IMR-90 (cell line): ENCODE data around the gene DOHH. TPM values are rescaled to one million over a fixed set of nuclear protein-coding genes. Genes with fewer than 3 reads are reported as not detected.
A peak's percentile ranks its signal among the peaks of the same experiment; 100 is the strongest.

Experiments used
- ATAC-seq: fragments of 200-7000 bp; cut with Tn5 transposase; 2 replicates; pipeline ENCODE4 v1.9.1; 2020; ENCODE audit warnings: low read depth, mild to moderate bottlenecking, moderate library complexity
- BruUV-seq: library from RNA; stranded (reverse); fragments of 400-500 nt; replicated peaks from 2 replicates; lab custom pipeline; 2021; lab: Mats Ljungman, UMichigan
- CTCF ChIA-PET: fragments of 300-600 bp; formaldehyde crosslinking; extraction: SDS; loops from one replicate; lab custom pipeline; 2021; ENCODE audit warnings: antibody characterized with exemption; lab: Yijun Ruan, JAX
- POLR2A ChIA-PET: fragments of 300-600 bp; sonication (Branson Sonifier 250); formaldehyde crosslinking; loops from one replicate; lab custom pipeline; 2022; ENCODE audit warnings: antibody characterized with exemption; ENCODE audit not compliant: unreplicated experiment; lab: Charles Lee
- DNase-seq: peaks from one replicate; pipeline ENCODE4 v3.0.0; 2013
- H2AFZ ChIP-seq: replicated peaks from 2 replicates; pipeline ENCODE3; 2013; ENCODE audit warnings: low read length, mild to moderate bottlenecking; ENCODE audit not compliant: poor library complexity
- H2AK5ac ChIP-seq: 2 replicates; pipeline ENCODE4 v1.6.1; 2013; ENCODE audit warnings: low read depth, low read length, inconsistent platforms
- H2AK9ac ChIP-seq: replicated peaks from 2 replicates; pipeline ENCODE3; 2013; ENCODE audit warnings: mild to moderate bottlenecking, low read depth, low read length, moderate library complexity; ENCODE audit not compliant: poor library complexity
- H2BK120ac ChIP-seq: 2 replicates; pipeline ENCODE4 v1.6.1; 2013; ENCODE audit warnings: low read depth, low read length, inconsistent platforms
- H2BK15ac ChIP-seq: 3 replicates; pipeline ENCODE4 v1.6.1; 2013; ENCODE audit warnings: low read depth, low read length, inconsistent platforms
- H2BK20ac ChIP-seq: 2 replicates; pipeline ENCODE4 v1.6.1; 2013; ENCODE audit warnings: low read depth, mild to moderate bottlenecking, inconsistent platforms, low read length, moderate library complexity
- H2BK5ac ChIP-seq: 2 replicates; pipeline ENCODE4 v1.6.1; 2013; ENCODE audit warnings: mild to moderate bottlenecking, low read depth, low read length, inconsistent platforms; ENCODE audit not compliant: poor library complexity, severe bottlenecking
- H3K14ac ChIP-seq: replicated peaks from 2 replicates; pipeline ENCODE4 v1.6.1; 2013; ENCODE audit warnings: low read depth, low read length, inconsistent platforms
- H3K18ac ChIP-seq: 2 replicates; pipeline ENCODE4 v1.6.1; 2013; ENCODE audit warnings: low read depth, low read length, control low read depth
- H3K23ac ChIP-seq: 2 replicates; pipeline ENCODE4 v1.6.1; 2013; ENCODE audit warnings: low read depth, low read length, inconsistent platforms
- H3K27ac ChIP-seq: 2 replicates; pipeline ENCODE4 v1.5.1; 2013; ENCODE audit warnings: mild to moderate bottlenecking, control low read depth, low read length; ENCODE audit not compliant: insufficient read depth
- H3K27me3 ChIP-seq: 2 replicates; pipeline ENCODE4 v1.6.1; 2013; ENCODE audit warnings: low read length; ENCODE audit not compliant: control insufficient read depth, insufficient read depth
- H3K36me3 ChIP-seq: 2 replicates; pipeline ENCODE4 v1.6.1; 2013; ENCODE audit warnings: low read length, mixed read lengths; ENCODE audit not compliant: control insufficient read depth, insufficient read depth
- H3K4ac ChIP-seq: 2 replicates; pipeline ENCODE4 v1.6.1; 2013; ENCODE audit warnings: low read depth, low read length, inconsistent platforms
- H3K4me1 ChIP-seq: 2 replicates; pipeline ENCODE4 v1.6.1; 2013; ENCODE audit warnings: low read length, mixed read lengths; ENCODE audit not compliant: control insufficient read depth, insufficient read depth
- H3K4me2 ChIP-seq: 2 replicates; pipeline ENCODE4 v1.6.1; 2013; ENCODE audit warnings: low read depth, mild to moderate bottlenecking, control low read depth, low read length, moderate library complexity
- H3K4me3 ChIP-seq: 2 replicates; pipeline ENCODE4 v1.5.1; 2013; ENCODE audit warnings: low read depth, mild to moderate bottlenecking, control low read depth, low read length, moderate library complexity; ENCODE audit not compliant: insufficient read depth
- H3K56ac ChIP-seq: 2 replicates; pipeline ENCODE4 v1.6.1; 2013; ENCODE audit warnings: low read length, inconsistent platforms; ENCODE audit not compliant: insufficient read depth; ENCODE audit errors: extremely low read depth
- H3K79me1 ChIP-seq, 2 experiments: 2 replicates each; pipeline ENCODE4 v1.6.1; 2013; ENCODE audit warnings: low read length in 2 of 2, inconsistent platforms in 1 of 2, low read depth in 1 of 2
- H3K9ac ChIP-seq: 2 replicates; pipeline ENCODE4 v1.6.1; 2013; ENCODE audit warnings: low read depth, low read length, control low read depth
- H3K9me1 ChIP-seq: 2 replicates; pipeline ENCODE4 v1.6.1; 2013; ENCODE audit warnings: low read length, inconsistent platforms; ENCODE audit not compliant: insufficient read depth
- H3K9me3 ChIP-seq: 2 replicates; pipeline ENCODE4 v1.6.1; 2013; ENCODE audit warnings: low read length; ENCODE audit not compliant: control insufficient read depth, insufficient read depth
- H4K20me1 ChIP-seq: 2 replicates; pipeline ENCODE4 v1.6.1; 2013; ENCODE audit warnings: low read length, inconsistent platforms; ENCODE audit not compliant: insufficient read depth
- H4K5ac ChIP-seq: 2 replicates; pipeline ENCODE4 v1.6.1; 2013; ENCODE audit warnings: mild to moderate bottlenecking, low read depth, low read length, control low read depth
- H4K8ac ChIP-seq, 2 experiments: 2 replicates each; pipeline ENCODE4 v1.6.1; 2013; ENCODE audit warnings: low read depth in 2 of 2, low read length in 2 of 2, control low read depth in 1 of 2, inconsistent platforms in 1 of 2
- H4K91ac ChIP-seq: 2 replicates; pipeline ENCODE4 v1.6.1; 2013; ENCODE audit warnings: low read depth, low read length, inconsistent platforms; ENCODE audit not compliant: insufficient read depth
- BHLHE40 ChIP-seq: fragments of 150-350 bp; IDR thresholded peaks from 2 replicates; pipeline ENCODE4 v1.6.1; 2016; ENCODE audit warnings: mild to moderate bottlenecking, low read depth, low read length
- CEBPB ChIP-seq: IDR thresholded peaks from 2 replicates; pipeline ENCODE4 v1.6.1; 2012; ENCODE audit warnings: low read depth, low read length, improper control_type of control experiment
- CHD1 ChIP-seq: IDR thresholded peaks from 2 replicates; pipeline ENCODE4 v1.6.1; 2012; ENCODE audit warnings: low read depth, low read length, improper control_type of control experiment
- CTCF ChIP-seq: conservative IDR thresholded peaks from 2 replicates; pipeline ENCODE4 v1.5.1; 2012; ENCODE audit warnings: mild to moderate bottlenecking, low read depth, low read length, improper control_type of control experiment
- ELK1 ChIP-seq: fragments of 150-350 bp; IDR thresholded peaks from 2 replicates; pipeline ENCODE4 v1.6.1; 2016; ENCODE audit warnings: low read depth, mild to moderate bottlenecking, low read length, moderate library complexity, borderline replicate concordance
- MAFK ChIP-seq: IDR thresholded peaks from 2 replicates; pipeline ENCODE4 v1.6.1; 2012; ENCODE audit warnings: low read depth, low read length, improper control_type of control experiment
- MXI1 ChIP-seq: IDR thresholded peaks from 2 replicates; pipeline ENCODE4 v1.6.1; 2012; ENCODE audit warnings: low read depth, mild to moderate bottlenecking, low read length, moderate library complexity, borderline replicate concordance
- NFE2L2 ChIP-seq: fragments of 150-350 bp; IDR thresholded peaks from 2 replicates; pipeline ENCODE4 v1.6.1; 2016; ENCODE audit warnings: low read depth, mild to moderate bottlenecking, low read length
- POLR2A ChIP-seq: IDR thresholded peaks from 2 replicates; pipeline ENCODE4 v1.6.1; 2012; ENCODE audit warnings: mild to moderate bottlenecking, low read depth, low read length
- RAD21 ChIP-seq: IDR thresholded peaks from 2 replicates; pipeline ENCODE4 v1.6.1; 2012; ENCODE audit warnings: low read length, improper control_type of control experiment
- RCOR1 ChIP-seq: IDR thresholded peaks from 2 replicates; pipeline ENCODE4 v1.6.1; 2012; ENCODE audit warnings: mild to moderate bottlenecking, low read length, improper control_type of control experiment; ENCODE audit not compliant: insufficient replicate concordance
- RFX5 ChIP-seq: IDR thresholded peaks from 2 replicates; pipeline ENCODE4 v1.8.0; 2012; ENCODE audit warnings: low read depth, mild to moderate bottlenecking, low read length, moderate library complexity
- SMC3 ChIP-seq: fragments of 150-350 bp; IDR thresholded peaks from 2 replicates; pipeline ENCODE4 v1.6.1; 2016; ENCODE audit warnings: low read depth, mild to moderate bottlenecking, antibody characterized with exemption, low read length, moderate library complexity
- USF2 ChIP-seq: fragments of 150-350 bp; IDR thresholded peaks from 2 replicates; pipeline ENCODE4 v1.6.1; 2017; ENCODE audit warnings: mild to moderate bottlenecking, antibody characterized with exemption, low read length, low read depth
- WGBS, 2 experiments: methylation state at CpG; one replicate each; pipeline versions ENCODE4 v1.1.5 to v1.1.7; 2013; ENCODE audit warnings: missing lambda C conversion rate in 2 of 2; ENCODE audit not compliant: insufficient read length in 1 of 2; ENCODE audit errors: extremely low coverage in 2 of 2; 5-methylcytosine and 5-hydroxymethylcytosine counted together
- dilution Hi-C: fragments of 300-500 bp; cut with HindIII; formaldehyde crosslinking; loops from one replicate; pipeline ENCODE4 v1.14.3; 2018; ENCODE audit warnings: low sequenced_read_pairs; ENCODE audit not compliant: unreplicated experiment
- in situ Hi-C: fragments of 300-500 bp; cut with MboI; formaldehyde crosslinking; loops from 3 replicates; pipeline ENCODE4 v1.14.3; 2019; ENCODE audit warnings: low sequenced_read_pairs, inconsistent platforms, mixed read lengths
- intact Hi-C: fragments of 100-400 bp; cut with micrococcal nuclease; formaldehyde crosslinking; loops from 2 replicates; pipeline ENCODE4 v1.10.0; 2022
- polyA plus RNA-seq, 3 experiments: library from polyadenylated mRNA; depleted of rRNA; stranded (reverse); fragments of >200 nt; gene quantifications; 2 replicates each; pipeline ENCODE4 v1.2.3, GENCODE V29; 2012; ENCODE audit warnings: low replicate concordance in 1 of 3
- total RNA-seq: library from RNA; depleted of rRNA; stranded (reverse); fragments of >200 nt; gene quantifications from 2 replicates; pipeline ENCODE4 v1.2.3, GENCODE V29; 2012

DOHH gene
- total and polyA plus RNA-seq, 2 of the 4 experiments (the other 2 are of a cell fraction): 3.2 to 9.2 TPM

- dilution Hi-C loops: no loop called here
- TF ChIP-seq MXI1 (no peak), MAFK (no peak), BHLHE40 (no peak), POLR2A (no peak), RAD21 (no peak), CEBPB (no peak), RCOR1 (no peak), ELK1 (no peak), CTCF (no peak), NFE2L2 (no peak), SMC3 (no peak), USF2 (no peak), CHD1 (no peak), RFX5 (no peak)
These were observed 42.0 kb downstream of the DOHH start for GRCh38 chr19:3458229-3459088.

More at GRCh38 chr19:3458229-3459088, 42.0 kb downstream of the DOHH start:
- Histone ChIP-seq H3K23ac (no peak overlapping the region), H4K91ac (peak overlapping the region; percentile 57), H3K9ac (no peak overlapping the region; the same call in 1 of the 2 replicates), H3K4ac (peak overlapping the region; percentile 79), H4K5ac (peak overlapping the region; percentile 12; the same call in 1 of the 2 replicates), H3K79me1 (peaks cover 37 to 76% of the 10 kb centered on the region in 2 experiments), H3K4me1 (peaks cover 29% of the 10 kb centered on the region), H2BK5ac (peak overlapping the region; percentile 63), H3K27ac (peak overlapping the region; percentile 51), H3K56ac (no peak overlapping the region), H3K14ac (0 out of 2 replicates have a peak overlapping the region, but pooled peaks have one; percentile 70), H2AFZ (peak overlapping the region; percentile 40), H2BK20ac (peak overlapping the region; percentile 47; the same call in 1 of the 2 replicates), H3K4me2 (no peak overlapping the region), H3K9me3 (no peaks in the 10 kb centered on the region), H2BK15ac (peak overlapping the region; percentile 90; the same call in 2 of the 3 replicates), H3K27me3 (no peaks in the 10 kb centered on the region), H2AK9ac (peak overlapping the region; percentile 70), H3K18ac (no peak overlapping the region), H3K36me3 (peaks cover 50% of the 10 kb centered on the region), H3K9me1 (peaks cover 6% of the 10 kb centered on the region; the same call in 1 of the 2 replicates), H4K8ac (peak overlapping the region; percentile 51 to 74; a peak in 2 of 4 replicates), H2AK5ac (peak overlapping the region; percentile 71; the same call in 1 of the 2 replicates), H2BK120ac (peak overlapping the region; percentile 68; the same call in 1 of the 2 replicates), H4K20me1 (peaks cover 52% of the 10 kb centered on the region), H3K4me3 (no peak overlapping the region)
- in situ Hi-C loops (no loop called here), intact Hi-C loops (no loop called here)
- WGBS, 2 experiments: 70% methylated on average over 3 of the region's 19 CpGs; no CpG with 5 or more reads in 1 of the 2 experiments
- ATAC-seq: no peak
- ChIA-PET CTCF (no interaction called here), POLR2A (no interaction called here)
- no peak for DNase-seq
- no TSS peak for BruUV-seq
